HS-5 (cell line): ENCODE data around the gene FRMD3.
"Not testable (repeated sequence)": the region's sequence is repeated elsewhere in the genome, so short reads cannot be mapped to it uniquely, and the experiment has no call there.

Source experiments
- DNase-seq: peaks from one replicate; pipeline ENCODE4 v3.0.0-alpha.2; 2012; ENCODE audit warnings: low read depth

FRMD3 gene

GRCh38 chr9:83521411-83521810, 16.8 kb downstream of the FRMD3 start:
- DNase-seq: no peak

DNA sequence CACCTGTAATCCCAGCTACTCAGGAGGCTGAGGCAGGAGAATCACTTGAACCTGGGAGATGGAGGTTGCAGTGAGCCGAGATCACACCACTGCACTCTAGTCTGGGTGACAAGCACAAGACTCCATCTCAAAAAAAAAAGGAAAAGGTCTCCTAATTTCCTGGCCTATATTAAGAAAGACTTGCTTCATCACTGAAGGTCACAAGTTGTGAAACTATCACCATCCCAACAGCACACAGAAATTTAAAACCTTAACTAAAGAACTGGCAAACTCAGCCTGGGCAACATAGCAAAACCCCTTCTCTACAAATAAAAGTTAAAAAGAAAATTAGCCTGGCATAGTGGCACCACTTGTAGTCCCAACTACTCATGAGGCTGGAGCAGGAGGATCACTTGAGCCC, 17.2 kb downstream of the FRMD3 start:
- no peak for DNase-seq

DNA sequence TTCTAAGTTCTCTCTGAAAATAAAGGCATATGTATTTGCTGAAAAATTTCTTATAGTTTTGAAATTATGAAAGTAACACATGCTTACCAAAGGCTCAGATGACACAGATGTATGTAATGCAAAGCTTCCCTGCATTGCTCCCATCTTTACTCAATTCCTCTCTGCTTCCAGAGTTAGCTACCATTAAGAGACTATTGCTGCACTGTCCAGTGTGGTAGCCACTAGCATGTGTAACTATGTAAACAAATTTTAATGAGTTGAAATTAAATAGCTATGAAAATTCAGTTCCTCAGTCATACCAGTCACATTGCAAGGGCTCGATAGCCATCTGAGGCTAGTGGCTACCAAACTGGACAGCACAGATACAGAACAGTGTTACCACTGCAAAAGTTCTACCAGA, 17.9 kb downstream of the FRMD3 start:
- no peak for DNase-seq

- not testable (repeated sequence) for DNase-seq
Observed at GRCh38 chr9:83517980-83518379, 20.2 kb downstream of the FRMD3 start.

- no peak for DNase-seq
Observed at GRCh38 chr9:83514767-83515166, 23.4 kb downstream of the FRMD3 start.

- no peak for DNase-seq
Observed at GRCh38 chr9:83512621-83513020, 25.6 kb downstream of the FRMD3 start.

- no peak for DNase-seq
Observed at GRCh38 chr9:83511051-83511450, 27.1 kb downstream of the FRMD3 start.

DNA sequence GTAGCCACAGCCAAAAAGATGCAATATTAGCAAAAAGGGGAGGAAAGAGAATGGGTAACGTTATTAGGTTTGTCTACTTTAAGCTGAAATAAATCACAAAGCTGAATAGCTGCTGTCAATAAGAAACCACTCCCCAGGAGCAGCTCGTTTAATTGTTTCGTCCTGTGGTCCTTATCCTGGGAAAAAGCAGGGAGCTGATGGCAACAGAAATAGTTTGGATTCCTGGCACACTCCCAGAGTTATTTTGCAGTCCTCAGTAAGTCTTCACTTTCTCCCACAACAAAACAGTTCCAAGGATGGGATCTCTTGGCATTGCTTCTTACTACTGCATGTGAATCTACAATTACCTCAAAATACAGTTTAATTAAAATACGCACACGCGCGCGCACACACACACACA, 28.8 kb downstream of the FRMD3 start:
- no peak for DNase-seq

DNA sequence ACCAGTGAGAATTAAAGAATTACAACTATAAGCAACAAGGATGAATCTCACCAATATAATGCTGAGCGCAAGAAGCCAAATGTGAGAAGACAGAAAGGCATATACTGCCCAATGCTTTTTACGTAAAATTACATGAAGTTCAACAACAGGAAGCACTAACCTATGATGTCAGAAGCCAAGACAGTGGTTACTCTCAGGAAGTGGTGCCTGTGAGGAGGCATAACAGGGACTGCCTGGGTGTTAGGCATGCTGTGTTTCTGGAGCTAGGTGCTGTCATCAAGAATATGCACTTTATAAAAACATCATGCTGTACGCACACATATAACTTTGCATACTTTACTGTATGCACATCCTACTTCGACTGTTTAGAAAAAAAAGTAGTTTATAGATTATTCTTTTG, 30.1 kb downstream of the FRMD3 start:
- no peak for DNase-seq

DNA sequence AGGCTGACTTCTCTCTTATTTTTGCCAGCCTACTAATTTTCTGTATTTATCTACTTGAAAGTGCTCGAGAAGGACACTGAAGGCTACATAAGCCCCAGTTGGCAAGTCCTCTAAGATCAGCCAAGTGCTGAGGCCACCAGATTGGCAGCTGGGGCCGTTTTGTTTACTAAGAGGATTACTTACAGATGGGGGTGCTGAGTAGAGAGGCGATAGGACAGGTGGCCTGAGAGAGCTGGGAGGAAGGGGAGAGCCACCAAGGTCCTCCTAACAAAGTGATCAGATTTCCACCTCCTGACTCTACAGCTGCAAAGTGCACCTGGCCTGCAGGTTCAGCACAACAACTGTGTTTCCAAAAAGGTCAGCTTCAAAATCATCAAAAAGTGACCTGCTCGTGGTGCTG, 32.9 kb downstream of the FRMD3 start:
- DNase-seq: no peak

DNA sequence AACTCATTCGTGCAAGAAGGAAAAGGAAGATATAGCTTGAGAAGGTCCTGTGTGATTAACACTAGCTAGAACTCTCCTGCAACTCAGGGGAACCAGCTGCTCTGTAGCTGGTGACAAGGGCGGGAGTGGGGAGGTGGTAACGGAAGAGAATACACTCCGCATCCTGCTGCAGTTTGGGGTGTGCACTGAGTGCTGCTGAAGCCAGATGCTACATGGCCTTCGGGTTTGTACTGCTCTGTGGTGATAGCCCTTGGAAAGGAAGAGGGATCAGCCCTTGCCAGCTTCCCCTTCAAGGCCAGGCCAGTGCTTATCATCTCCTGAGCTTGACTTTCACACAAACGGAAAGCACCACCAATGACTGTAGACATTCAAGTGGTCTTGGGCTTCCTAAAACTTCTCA, 34.3 kb downstream of the FRMD3 start:
- no peak for DNase-seq

DNA sequence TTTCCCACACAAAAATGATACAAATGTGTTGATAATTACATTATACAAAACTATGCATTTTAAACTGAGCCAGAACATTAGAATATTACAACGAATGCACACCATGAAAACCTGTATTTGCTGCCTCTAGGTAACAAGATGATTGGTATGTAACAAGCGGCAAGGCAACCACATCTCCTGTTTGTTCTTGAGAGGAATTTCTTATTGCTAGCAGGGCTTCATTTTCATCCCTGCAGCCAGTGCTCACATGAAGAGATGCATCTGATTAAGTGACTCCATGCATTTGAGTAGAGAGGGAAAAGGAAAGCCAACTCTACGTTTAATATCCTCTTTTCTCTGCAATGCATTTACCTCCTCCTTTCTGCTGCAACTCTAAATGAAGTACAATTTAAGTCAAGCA, 36.6 kb downstream of the FRMD3 start:
- DNase-seq: no peak

DNA sequence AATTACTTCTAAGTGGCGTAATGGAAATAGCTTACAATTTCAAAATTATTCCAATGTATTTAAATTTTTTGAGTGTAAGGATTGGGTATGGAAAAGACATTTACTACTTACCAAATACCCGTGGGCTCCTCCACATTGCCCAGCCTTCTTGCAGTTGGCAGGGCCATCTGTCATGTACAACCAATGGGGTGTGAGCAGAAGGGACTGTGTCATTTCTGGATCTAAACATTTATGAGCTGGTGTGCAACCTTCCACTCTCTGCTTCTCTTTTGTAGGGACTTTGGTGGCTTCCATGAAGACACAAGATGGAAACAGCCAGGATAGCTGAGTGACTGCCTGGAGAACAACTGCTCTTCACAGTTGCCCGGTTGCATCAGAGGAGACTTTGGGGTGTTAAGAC, 40.8 kb downstream of the FRMD3 start:
- no peak for DNase-seq

- DNase-seq: no peak
Observed at GRCh38 chr9:83491995-83492394, 46.2 kb downstream of the FRMD3 start.

DNA sequence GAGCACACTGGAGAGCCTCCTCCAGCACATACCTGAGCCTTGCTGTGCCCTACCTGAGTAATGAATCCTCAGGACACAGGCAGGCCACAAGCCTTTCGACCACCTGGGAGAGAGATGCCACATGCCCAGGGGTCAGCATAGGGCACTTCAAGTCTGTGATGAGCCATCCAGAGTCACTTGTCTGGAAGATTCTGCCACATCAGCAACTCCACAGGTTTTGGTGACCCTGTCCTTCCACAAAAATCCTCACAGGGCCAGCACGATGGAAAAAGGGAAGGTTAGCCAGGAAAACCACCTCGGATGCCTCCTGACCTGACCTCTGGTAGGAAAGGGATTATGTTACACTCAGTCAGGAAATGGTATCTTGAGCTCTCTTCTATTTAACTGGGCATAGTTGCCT, 46.8 kb downstream of the FRMD3 start:
- DNase-seq: no peak

GRCh38 chr9:83489961-83490360, 48.2 kb downstream of the FRMD3 start:
- DNase-seq: no peak

GRCh38 chr9:83484990-83485389, 53.2 kb downstream of the FRMD3 start:
- DNase-seq: no peak

DNA sequence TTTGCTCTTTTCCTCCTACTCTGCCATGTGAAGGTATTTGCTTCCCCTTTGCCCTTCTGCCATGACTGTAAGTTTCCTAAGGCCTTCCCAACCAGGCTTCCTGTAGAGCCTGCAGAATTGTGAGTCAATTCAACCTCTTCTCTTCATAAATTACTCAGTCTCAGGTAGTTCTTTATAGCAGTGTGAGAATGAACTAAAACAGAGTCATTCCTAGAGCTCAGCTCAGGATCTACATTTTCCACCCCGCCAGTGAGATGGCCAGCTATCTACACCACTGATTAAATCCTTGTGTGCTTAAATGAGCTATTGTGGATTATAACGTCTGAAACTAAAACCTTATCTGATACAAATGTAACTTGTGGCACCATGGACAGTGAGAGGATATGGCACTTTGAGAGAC, 55.0 kb downstream of the FRMD3 start:
- DNase-seq: no peak

DNA sequence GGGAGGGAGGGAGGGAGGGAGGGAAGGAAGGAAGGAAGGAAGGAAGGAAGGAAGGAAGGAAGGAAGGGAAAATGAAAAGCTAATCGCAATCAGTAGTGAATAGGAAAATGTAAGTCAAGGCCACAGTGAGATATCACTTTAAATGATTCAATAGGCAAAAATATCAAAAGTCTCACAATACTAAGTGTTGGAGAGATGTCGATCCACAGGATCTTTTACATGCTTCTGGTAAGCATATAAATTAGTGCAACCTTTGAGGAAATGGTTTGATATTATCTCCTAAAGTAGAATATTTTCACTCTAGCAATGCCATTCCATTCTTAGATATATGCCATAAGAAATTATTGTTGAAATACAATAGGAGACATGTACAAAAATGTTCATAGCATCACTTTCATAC, 58.4 kb downstream of the FRMD3 start:
- no peak for DNase-seq

- no peak for DNase-seq
Observed at GRCh38 chr9:83477571-83477970, 60.6 kb downstream of the FRMD3 start.

DNA sequence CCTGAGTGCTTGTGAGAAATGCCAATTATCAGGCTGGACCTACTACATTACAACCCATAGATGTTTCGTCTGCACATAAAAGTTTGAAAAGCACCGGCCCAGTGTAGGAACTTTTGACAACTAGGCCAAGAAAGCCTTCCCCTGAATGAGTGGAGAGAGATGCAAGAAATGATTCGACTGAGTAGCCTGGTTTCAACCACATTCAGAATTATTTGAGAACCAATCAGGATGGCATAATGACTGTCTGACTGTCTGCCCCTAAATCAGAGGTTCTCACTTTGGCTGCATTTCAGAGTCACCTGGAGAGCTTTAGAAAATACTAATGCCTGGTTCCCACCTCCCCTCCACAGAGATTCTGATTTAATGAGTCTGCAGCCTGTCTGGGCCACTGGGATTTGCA, 61.1 kb downstream of the FRMD3 start:
- no peak for DNase-seq

DNA sequence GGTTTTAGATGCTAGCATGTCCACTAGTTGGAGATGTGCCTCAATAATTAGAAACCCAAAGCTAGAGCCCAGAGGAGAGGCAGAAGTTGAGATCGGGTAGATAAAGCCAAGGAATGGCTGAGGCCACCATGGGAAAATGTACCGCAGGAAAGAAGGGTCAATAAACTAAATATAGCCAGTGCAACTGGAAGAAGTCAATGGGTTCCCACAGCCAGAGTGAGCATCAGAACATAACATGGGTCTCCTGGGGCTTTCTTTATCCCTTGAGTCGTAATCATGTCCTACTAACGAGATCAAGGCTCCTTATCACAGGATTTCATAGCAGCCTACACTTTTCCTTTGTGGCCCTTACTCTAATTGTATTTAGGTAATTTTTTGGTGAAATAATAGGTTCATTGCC, 61.7 kb downstream of the FRMD3 start:
- no peak for DNase-seq

DNA sequence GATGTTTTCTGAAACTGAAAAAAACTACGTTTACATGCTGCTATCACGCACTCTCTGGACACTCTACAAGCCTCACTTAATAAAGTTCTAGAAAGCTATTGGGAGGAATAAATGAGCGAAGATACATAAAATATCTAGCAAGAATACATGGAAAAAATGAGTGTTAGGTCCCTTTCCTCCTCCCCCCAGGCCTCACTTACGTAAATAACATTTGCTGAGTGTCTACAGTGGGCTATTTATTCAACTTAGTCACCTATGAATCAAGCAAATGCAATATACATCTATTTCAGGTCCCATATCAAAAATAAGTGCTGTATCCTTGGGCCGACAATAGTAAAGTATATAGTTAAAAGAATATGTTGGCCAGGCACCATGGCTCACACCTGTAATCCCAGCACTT, 62.5 kb downstream of the FRMD3 start:
- DNase-seq: no peak

- DNase-seq: no peak
Observed at GRCh38 chr9:83474631-83475030, 63.6 kb downstream of the FRMD3 start.

DNA sequence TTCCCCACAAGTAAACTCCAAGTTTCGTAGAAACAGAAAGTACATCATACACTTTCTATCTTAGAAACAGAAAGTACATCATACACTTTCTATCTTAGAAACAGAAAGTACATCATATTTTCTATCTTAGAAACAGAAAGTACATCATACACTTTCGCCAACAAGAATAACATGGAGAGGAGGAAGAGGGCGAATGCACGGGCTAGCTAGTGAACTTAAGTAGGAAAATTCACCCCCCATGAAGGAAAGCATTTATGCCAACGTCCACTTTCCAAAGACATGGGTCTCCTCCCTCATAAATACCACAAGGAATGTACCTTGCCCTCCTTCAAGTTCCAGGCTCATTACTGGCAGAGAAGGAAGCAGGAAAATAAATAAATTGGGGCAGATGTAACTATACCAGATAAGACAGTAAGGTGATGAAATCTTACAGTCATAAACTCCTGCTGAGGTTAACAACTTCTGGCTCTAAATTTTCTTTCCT, 64.7 kb downstream of the FRMD3 start:
- no peak for DNase-seq
